Naive B cell (primary cell): ENCODE data around the gene CREB3L2. TPM values are rescaled to one million over a fixed set of nuclear protein-coding genes. Genes with fewer than 3 reads are reported as not detected.
"Not testable (repeated sequence)": the region's sequence is repeated elsewhere in the genome, so short reads cannot be mapped to it uniquely, and the experiment has no call there.

Source experiments
- ATAC-seq, 2 donors: fragments of 150-1000 bp; cut with Tn5 transposase; 2 replicates each; pipeline ENCODE4 v1.10.0; 2021; ENCODE audit warnings: low read depth in 2 of 2, mild to moderate bottlenecking in 2 of 2, moderate library complexity in 2 of 2
- DNase-seq: peaks from one replicate; pipeline ENCODE4 v3.0.0; 2022
- H3K27ac Mint-ChIP-seq, 6 donors: one replicate each; pipeline ENCODE4 v1.8.0; 2020 to 2022; ENCODE audit warnings: mild to moderate bottlenecking in 6 of 6, mixed read lengths in 6 of 6, moderate library complexity in 5 of 6, inconsistent platforms in 2 of 6
- H3K27me3 Mint-ChIP-seq, 3 donors: one replicate each; pipeline ENCODE4 v1.8.0; 2021 to 2022; ENCODE audit warnings: mixed read lengths in 3 of 3, mild to moderate bottlenecking in 1 of 3
- H3K36me3 Mint-ChIP-seq, 2 donors: one replicate each; pipeline ENCODE4 v1.8.0; 2020 to 2022; ENCODE audit warnings: mixed read lengths in 2 of 2, inconsistent platforms in 1 of 2, mild to moderate bottlenecking in 1 of 2
- H3K4me1 Mint-ChIP-seq, 3 donors: one replicate each; pipeline ENCODE4 v1.8.0; 2020 to 2022; ENCODE audit warnings: mixed read lengths in 3 of 3, inconsistent platforms in 1 of 3, mild to moderate bottlenecking in 1 of 3, moderate library complexity in 1 of 3
- H3K4me3 Mint-ChIP-seq, 8 donors: one replicate each; pipeline ENCODE4 v1.8.0; 2020 to 2022; ENCODE audit warnings: mild to moderate bottlenecking in 8 of 8, mixed read lengths in 8 of 8, moderate library complexity in 8 of 8, inconsistent platforms in 2 of 8
- H3K9me3 Mint-ChIP-seq, 7 donors: one replicate each; pipeline ENCODE4 v1.8.0; 2020 to 2022; ENCODE audit warnings: mixed read lengths in 7 of 7, mild to moderate bottlenecking in 5 of 7, inconsistent platforms in 2 of 7, moderate library complexity in 1 of 7
- polyA plus RNA-seq, 6 donors: library from polyadenylated mRNA; unstranded; fragments of 300-500 nt; fragmentation: Illumina TruSeq; gene quantifications; one replicate each; pipeline ENCODE4 v1.2.3, GENCODE V29; 2021; ENCODE audit warnings: low read depth in 6 of 6

The CREB3L2 gene
- polyA plus RNA-seq, 6 donors from 2014 or later = 8.0 to 26.6 (median 19.5) TPM

DNA sequence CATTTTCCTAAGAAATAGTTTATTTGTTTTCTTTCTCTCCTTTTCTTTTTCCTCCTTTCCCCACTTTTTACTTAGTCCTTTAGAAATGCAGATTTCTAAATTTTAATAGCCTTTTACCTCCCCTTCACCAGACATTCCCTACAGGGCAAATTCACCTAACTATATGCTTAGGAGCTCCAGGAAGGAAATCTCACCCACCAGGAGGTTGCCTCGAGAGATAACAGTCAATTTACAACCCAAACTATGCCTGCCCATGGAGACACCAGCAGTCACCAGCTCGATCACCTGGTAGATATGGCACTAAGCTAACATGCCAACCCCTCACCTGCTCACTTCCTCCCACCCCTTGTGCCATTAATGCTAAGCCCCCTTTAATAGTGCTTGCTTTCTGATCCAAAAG is 25.2 kb upstream of the CREB3L2 start:
- Mint-ChIP-seq H3K27me3 (no peaks in the 10 kb centered on the region), H3K4me1 (peaks cover 47 to 83% (median 61%) of the 10 kb centered on the region in 3 donors), H3K9me3 (peaks cover 0 to 21% (median 11%) of the 10 kb centered on the region in 7 donors), H3K27ac (peak overlapping the region in 5 of 6 donors; percentile 74 to 95 (median 86)), H3K4me3 (peak overlapping the region in 6 of 8 donors; percentile 28 to 78 (median 73)), H3K36me3 (peaks cover 6 to 15% of the 10 kb centered on the region in 2 donors)
- DNase-seq (no peak), ATAC-seq (no peak)

DNA sequence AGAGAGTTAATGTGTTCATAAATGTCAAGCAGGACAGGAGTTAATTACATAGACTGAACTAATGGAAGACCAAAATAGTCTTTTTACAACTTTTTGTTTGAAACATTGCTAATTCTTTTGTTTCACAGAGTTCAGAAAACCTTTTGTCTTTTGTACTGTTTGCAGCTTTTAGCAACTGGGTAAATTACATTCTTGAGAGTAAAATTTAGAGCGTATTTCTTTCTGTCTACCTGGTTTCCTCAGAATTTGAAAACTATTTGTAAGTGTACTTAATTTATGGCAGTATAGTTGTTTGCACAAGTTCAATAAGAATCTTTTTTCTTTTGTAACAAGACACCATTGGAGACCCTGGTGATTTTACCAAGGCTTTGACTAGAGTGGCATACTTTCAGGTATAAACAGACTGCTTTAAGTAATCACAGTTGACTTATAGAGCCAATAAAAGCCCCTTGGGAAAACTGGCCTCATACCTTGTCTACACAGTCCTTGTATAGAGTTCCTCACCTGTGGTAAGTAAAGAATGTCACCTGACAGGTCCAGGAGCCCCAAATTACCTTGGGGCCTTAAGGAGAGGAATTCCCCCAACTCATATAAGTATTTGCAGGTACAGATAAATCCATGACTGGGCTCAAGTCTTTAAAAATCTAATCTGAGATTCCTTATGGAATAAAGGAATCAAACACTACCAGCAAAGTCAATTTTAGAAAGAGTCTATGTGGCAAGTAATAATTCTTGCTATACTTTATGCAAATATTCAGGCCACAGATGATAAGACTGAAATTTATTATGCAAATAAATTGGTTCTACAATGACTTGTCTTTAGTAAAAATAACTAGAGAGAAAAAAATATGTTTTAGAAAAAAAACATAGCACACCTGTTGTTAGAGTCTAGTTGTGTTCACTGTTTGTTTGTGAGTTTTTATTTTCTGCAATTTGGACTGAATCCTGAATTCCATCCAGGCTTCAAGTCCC is 23.6 kb upstream of the CREB3L2 start:
- DNase-seq (no peak), ATAC-seq (no peak)
- peaks cover 37 to 69% (median 51%) of the 10 kb centered on the region in 3 donors for H3K4me1 Mint-ChIP-seq

DNA sequence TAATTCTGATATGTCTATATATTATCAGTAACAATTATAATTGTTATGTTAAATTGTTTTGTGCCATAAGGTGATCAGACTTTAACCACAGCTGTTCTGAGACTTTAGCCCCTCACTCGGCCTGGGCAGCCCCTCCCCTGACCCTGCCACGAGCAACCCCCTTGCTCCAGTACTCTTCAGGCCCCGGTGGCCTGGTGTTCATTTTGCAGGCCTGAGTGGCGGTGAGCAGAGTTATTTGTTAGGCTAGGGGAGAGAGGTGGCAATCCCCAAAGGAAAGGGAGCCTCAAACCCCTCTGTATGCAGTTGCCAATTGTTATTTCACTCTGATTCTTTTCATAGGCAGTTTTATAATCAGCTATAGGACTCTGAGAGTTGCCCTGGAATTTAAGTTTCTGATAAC is 22.9 kb upstream of the CREB3L2 start:
- peaks cover 0 to 21% (median 11%) of the 10 kb centered on the region in 7 donors for H3K9me3 Mint-ChIP-seq
- H3K36me3 Mint-ChIP-seq = peaks cover 6 to 15% of the 10 kb centered on the region in 2 donors
- ATAC-seq (no peak), DNase-seq (no peak)
- H3K4me3 Mint-ChIP-seq = peak overlapping the region in 4 of 8 donors; percentile 21 to 69 (median 56)
- H3K27ac Mint-ChIP-seq = peak overlapping the region in 5 of 6 donors; percentile 21 to 82 (median 81)
- H3K4me1 Mint-ChIP-seq = peaks cover 34 to 63% (median 44%) of the 10 kb centered on the region in 3 donors
- H3K27me3 Mint-ChIP-seq = no peaks in the 10 kb centered on the region

More for the DNA sequence above, 23.6 kb upstream of the CREB3L2 start:
- peak overlapping the region in 5 of 8 donors; percentile 21 to 68 (median 47) for H3K4me3 Mint-ChIP-seq
- peak overlapping the region in 5 of 6 donors; percentile 21 to 82 (median 81) for H3K27ac Mint-ChIP-seq
- H3K9me3 Mint-ChIP-seq = peaks cover 0 to 21% (median 11%) of the 10 kb centered on the region in 7 donors
- no peaks in the 10 kb centered on the region for H3K27me3 Mint-ChIP-seq
- H3K36me3 Mint-ChIP-seq = peaks cover 6 to 15% of the 10 kb centered on the region in 2 donors

DNA sequence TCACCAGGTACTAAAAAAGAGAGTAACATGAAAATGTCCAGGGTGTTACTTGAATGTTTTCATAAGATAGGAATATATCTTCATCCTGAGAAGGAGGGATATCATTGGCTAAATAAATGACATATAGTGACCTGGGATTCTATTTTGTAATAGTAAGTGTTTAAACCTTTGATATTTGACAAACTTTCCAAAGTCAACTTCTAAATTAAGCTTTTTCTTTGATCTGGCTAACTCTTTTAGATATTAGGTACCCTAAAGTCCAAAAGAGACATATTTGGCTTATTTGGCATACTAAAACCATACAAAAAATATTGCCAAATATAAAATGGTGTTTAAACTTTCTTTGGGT is 22.4 kb upstream of the CREB3L2 start:
- Mint-ChIP-seq H3K4me1 (peaks cover 33 to 60% (median 42%) of the 10 kb centered on the region in 3 donors), H3K36me3 (peaks cover 6 to 15% of the 10 kb centered on the region in 2 donors), H3K9me3 (peaks cover 0 to 21% (median 11%) of the 10 kb centered on the region in 7 donors), H3K4me3 (peak overlapping the region in 7 of 8 donors; percentile 37 to 77 (median 65)), H3K27ac (peak overlapping the region in 5 of 6 donors; percentile 17 to 81 (median 54)), H3K27me3 (no peaks in the 10 kb centered on the region)
- DNase-seq (no peak), ATAC-seq (no peak)

DNA sequence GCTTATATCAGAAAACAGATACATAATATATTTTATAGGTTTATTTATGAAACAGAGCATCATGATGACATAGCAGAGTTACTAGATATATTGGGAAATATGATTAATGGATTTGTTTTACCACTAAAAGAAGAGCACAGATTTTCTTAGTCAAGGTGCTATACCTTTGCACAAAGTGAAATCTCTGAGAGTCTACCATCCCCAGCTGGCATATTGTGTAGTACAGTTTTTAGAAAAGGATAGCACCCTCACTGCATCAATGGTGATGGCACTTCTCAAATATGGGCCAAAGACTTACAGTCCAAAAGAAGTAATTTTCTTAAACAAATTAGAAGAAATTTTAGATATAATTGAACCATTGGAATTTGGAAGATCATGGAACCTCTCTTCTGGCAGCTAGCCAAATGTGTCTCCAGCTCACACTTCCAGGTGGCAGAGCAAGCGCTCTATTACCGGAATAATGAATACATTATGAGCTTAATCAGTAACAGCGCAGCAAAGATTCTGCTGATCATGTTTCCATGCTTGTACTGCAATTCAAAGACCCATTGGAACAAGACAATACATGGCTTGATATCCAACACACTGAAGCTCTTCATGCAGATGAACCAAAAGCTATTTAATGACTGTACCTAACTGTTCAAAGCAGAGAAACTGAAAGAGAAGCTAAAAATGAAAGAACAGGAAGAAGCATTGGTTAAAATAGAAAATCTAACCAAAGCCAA is 21.9 kb upstream of the CREB3L2 start:
- Mint-ChIP-seq H3K27ac (peak overlapping the region; percentile 21 to 81 (median 64)), H3K9me3 (peaks cover 0 to 21% (median 11%) of the 10 kb centered on the region in 7 donors), H3K27me3 (no peaks in the 10 kb centered on the region), H3K4me3 (peak overlapping the region; percentile 21 to 77 (median 64)), H3K36me3 (peaks cover 6 to 15% of the 10 kb centered on the region in 2 donors), H3K4me1 (peaks cover 27 to 55% (median 36%) of the 10 kb centered on the region in 3 donors)
- peak; percentile 30 for DNase-seq
- ATAC-seq = peak; percentile 69 to 79

DNA sequence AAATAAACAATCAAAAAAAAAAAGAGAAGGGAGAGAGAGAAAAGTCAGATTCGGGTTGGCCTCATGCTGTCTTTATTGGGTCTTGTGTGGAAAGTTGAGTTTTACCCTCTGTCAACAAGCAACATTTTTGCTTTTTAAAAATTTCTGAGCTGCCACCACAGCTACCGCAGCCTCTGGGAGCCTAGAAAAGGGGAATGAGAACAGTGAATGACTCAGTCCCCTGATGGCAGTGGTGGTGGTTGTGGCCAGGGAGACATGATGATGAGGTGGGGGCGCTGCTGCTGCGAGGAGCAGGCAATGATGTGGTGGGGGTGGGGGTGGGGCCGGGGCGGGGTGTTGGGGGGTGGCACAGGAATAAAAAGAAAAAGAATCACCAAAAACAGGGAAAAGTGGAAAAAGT is 20.0 kb upstream of the CREB3L2 start:
- DNase-seq = no peak
- Mint-ChIP-seq H3K4me1 (peaks cover 15 to 36% (median 21%) of the 10 kb centered on the region in 3 donors), H3K27ac (peak overlapping the region in 1 of 6 donors; percentile 66), H3K4me3 (no peak overlapping the region), H3K36me3 (peaks cover 6 to 10% of the 10 kb centered on the region in 2 donors), H3K27me3 (no peaks in the 10 kb centered on the region), H3K9me3 (peaks cover 0 to 21% (median 10%) of the 10 kb centered on the region in 7 donors)
- ATAC-seq = no peak

DNA sequence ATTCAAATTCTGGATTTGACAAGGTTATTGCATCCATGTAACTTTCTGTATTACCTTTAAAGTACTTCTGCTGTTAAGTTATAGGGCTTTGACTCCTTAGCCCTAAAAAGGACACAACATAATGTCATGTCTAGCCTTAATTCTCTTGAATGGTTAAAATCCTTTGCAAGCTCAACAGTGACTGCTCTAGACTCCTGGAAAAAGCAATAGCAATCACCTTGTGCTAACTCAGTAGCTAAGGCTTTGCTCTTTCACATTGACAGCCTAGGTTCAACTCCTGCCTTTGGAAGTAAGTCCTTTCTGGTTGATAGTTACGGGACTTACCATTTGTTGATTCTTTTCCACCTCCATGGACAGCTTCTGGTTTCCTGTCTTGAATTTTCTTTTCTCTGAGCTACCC is 16.1 kb upstream of the CREB3L2 start:
- Mint-ChIP-seq H3K27me3 (no peaks in the 10 kb centered on the region), H3K4me1 (peaks cover 15 to 29% (median 24%) of the 10 kb centered on the region in 3 donors), H3K4me3 (no peak overlapping the region), H3K27ac (no peak overlapping the region), H3K36me3 (no peaks in the 10 kb centered on the region), H3K9me3 (peaks cover 0 to 4% (median 0%) of the 10 kb centered on the region in 7 donors)
- ATAC-seq (no peak), DNase-seq (no peak)

DNA sequence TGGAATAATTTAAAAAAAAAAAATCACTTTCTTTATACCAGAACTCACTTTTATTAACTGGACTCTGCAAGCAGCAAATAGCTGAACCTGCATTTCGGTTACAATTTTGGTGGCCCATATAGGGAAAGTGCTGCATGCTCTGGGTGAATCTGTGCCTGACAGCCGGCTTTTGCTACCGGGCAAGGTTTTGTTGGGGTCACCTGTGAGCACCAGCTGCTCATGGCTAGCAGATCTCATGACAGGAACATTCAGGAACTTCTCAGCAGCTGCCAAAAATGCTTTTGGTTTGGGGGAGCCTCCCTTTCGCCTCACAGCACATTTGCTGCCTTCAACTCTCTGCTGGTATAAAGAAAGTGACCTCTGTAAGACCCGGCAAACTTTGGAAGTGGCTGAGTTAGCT is 13.2 kb upstream of the CREB3L2 start:
- no peaks in the 10 kb centered on the region for H3K36me3 Mint-ChIP-seq
- H3K27ac Mint-ChIP-seq = peak overlapping the region in 4 of 6 donors; percentile 6 to 94 (median 54)
- DNase-seq (no peak), ATAC-seq (no peak)
- peaks cover 0 to 4% (median 0%) of the 10 kb centered on the region in 7 donors for H3K9me3 Mint-ChIP-seq
- peak overlapping the region in 1 of 8 donors; percentile 49 for H3K4me3 Mint-ChIP-seq
- no peaks in the 10 kb centered on the region for H3K27me3 Mint-ChIP-seq
- peaks cover 15 to 25% (median 24%) of the 10 kb centered on the region in 3 donors for H3K4me1 Mint-ChIP-seq

DNA sequence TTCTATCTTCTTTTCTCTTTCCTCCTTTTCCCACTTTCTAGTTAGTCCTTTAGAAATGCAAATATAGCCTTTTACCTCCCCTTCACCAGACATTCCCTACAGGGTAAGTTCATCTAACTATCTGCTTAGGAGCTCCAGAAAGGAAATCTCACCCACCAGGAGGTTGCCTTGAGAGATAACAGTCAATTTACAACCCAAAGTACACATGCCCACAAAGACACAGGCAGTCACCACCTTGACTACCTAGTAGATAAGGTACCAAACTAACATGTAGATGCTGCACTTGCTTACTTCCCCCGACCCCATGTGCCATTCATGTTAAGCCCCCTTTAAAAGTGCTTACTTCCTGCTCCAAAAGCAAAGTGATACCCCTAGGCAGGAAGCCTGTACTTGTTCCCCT is 12.8 kb upstream of the CREB3L2 start:
- H3K36me3 Mint-ChIP-seq = no peaks in the 10 kb centered on the region
- peak overlapping the region in 2 of 6 donors; percentile 6 to 73 for H3K27ac Mint-ChIP-seq
- peaks cover 0 to 4% (median 0%) of the 10 kb centered on the region in 7 donors for H3K9me3 Mint-ChIP-seq
- ATAC-seq (no peak), DNase-seq (no peak)
- peaks cover 15 to 25% (median 24%) of the 10 kb centered on the region in 3 donors for H3K4me1 Mint-ChIP-seq
- no peaks in the 10 kb centered on the region for H3K27me3 Mint-ChIP-seq
- H3K4me3 Mint-ChIP-seq = peak overlapping the region in 1 of 8 donors; percentile 18

DNA sequence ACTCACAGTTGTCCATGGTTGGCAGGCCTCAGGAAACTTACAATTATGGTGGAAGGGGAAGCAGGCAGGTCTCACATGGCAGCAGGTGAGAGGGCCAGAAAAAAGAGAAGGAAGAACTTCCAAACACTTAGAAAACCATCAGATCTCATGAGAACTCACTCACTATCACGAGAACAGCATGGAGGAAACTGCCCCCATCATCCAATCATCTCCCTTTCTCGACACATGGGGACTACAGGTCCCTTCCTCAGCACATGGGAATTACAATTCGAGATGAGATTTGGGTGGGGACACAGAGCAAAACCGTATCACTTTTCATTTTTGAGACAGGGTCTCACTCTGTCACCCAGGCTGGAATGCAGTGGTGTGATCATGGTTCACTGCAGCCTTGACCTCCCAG is 12.3 kb upstream of the CREB3L2 start:
- peak overlapping the region in 2 of 6 donors; percentile 41 to 48 for H3K27ac Mint-ChIP-seq
- not testable (repeated sequence) for ATAC-seq, H3K27me3 Mint-ChIP-seq, H3K9me3 Mint-ChIP-seq, DNase-seq, H3K36me3 Mint-ChIP-seq
- peak overlapping the region in 1 of 8 donors; percentile 31 for H3K4me3 Mint-ChIP-seq
- H3K4me1 Mint-ChIP-seq = peaks cover 17 to 26% (median 25%) of the 10 kb centered on the region in 3 donors

DNA sequence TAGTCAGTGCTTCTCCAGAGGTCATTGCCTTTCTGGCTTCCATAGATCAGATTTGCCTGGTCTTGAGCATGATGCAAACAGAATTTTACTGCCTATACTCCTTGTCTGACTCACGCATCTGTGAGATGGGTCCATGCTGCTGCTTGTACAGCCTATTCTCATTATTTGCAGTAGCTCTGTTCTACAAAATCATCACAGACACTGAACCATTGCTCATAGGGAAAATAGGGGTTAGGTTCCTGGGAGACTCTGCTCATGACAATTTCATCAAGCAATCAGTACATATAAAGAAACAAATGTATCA is 7.4 kb upstream of the CREB3L2 start:
- Mint-ChIP-seq H3K27ac (no peak overlapping the region), H3K4me3 (no peak overlapping the region), H3K9me3 (no peaks in the 10 kb centered on the region), H3K27me3 (no peaks in the 10 kb centered on the region), H3K4me1 (peaks cover 13 to 18% (median 18%) of the 10 kb centered on the region in 3 donors), H3K36me3 (no peaks in the 10 kb centered on the region)
- ATAC-seq (no peak), DNase-seq (no peak)

DNA sequence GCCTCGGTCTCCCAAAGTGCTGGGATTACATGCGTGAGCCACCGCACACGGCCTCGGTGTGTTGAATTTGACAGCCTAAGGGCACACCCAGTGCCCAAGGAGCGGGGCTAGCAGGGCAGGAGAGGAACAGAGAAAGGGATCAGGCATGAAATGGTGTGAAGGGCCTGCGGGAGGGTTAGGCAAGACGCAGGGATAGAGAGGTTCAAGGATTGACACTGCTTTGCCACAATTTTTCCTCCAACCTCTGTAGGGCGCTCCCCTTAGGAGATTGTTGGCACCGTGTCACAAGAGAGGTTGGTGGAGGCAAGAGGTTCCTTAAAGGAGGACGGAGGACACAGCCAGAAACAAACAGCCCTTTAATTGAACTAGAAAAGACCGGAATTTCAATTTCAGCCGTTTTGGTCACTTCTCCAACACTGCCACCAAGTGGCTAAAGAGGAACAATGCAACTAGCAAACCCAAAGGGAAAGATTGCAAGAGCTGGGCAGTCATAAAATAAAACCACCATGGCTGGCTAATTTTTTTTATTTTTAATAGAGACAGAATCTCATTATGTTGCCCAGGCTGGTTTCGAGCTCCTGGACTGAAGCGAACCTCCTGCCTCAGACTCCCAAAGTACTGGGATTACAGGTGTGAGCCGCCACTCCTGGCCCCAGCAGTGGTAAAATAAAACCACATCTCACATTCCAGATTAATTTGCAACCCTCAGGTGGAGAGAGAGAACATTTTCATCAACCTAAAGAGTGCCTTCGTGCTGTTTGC is 6.9 kb upstream of the CREB3L2 start:
- ATAC-seq = peak in 1 of 2 donors; percentile 37
- Mint-ChIP-seq H3K27me3 (no peaks in the 10 kb centered on the region), H3K27ac (peak overlapping the region in 1 of 6 donors; percentile 56), H3K36me3 (no peaks in the 10 kb centered on the region), H3K4me3 (peak overlapping the region in 4 of 8 donors; percentile 14 to 57 (median 43)), H3K9me3 (no peaks in the 10 kb centered on the region), H3K4me1 (peaks cover 11 to 15% (median 14%) of the 10 kb centered on the region in 3 donors)
- DNase-seq = peak; percentile 52
